Measurements from ENCODE around the gene ABLIM3. TPM values are rescaled to one million over a fixed set of nuclear protein-coding genes. Genes with fewer than 3 reads are reported as not detected.

The ABLIM3 gene
- total RNA-seq, 2 experiments from 2014 or later: not detected

DNA sequence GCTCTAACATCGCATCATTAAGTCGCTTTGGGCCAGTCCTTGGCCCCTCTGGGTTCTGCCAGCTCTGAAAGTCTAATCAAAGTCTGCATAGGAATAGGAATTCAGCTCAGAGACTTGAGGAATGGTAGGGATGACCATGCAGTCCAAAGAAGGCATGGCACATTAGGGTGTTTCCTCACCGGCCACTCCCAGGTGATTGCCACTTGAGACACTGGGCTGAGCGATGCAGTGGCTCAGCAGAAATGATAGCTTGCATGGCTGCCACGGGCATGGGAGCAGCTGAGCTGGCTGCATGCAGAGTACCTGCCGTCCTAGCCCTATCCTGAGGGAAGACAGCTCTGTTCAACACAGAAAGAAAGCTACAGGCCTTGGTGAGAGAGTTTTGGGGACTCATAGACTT, 159.1 kb downstream of the ABLIM3 start:
- POLR2A ChIA-PET: no interaction called here
- H3K79me2 ChIP-seq (ENCODE audit: insufficient read depth, low read depth, low read length): no peaks in the 10 kb centered on the region
- peaks cover 15% of the 10 kb centered on the region for H3K4me1 ChIP-seq (ENCODE audit: insufficient read depth, low read length, poor library complexity, severe bottlenecking)
- no TSS peak for BruUV-seq (replicated peaks)
- no peaks in the 10 kb centered on the region for H3K36me3 ChIP-seq (ENCODE audit: insufficient read depth, low read length)
- CTCF ChIA-PET (ENCODE audit: unreplicated experiment): no interaction called here
- no peaks in the 10 kb centered on the region for H3K9me3 ChIP-seq (ENCODE audit: low read length)
- H3K4me3 ChIP-seq (ENCODE audit: low read depth, low read length, poor library complexity, severe bottlenecking): no peak overlapping the region
- no peak for TF ChIP-seq EZH2phosphoT487 (IDR thresholded peaks at IDR 0.05; ENCODE audit: borderline replicate concordance, low read depth, low read length)
- TF ChIP-seq CTCF (conservative IDR thresholded peaks at IDR 0.05; ENCODE audit: low read length): no peak
- DNase-seq (ENCODE audit: low spot score): no peak
- H3K9me2 ChIP-seq (ENCODE audit: insufficient read depth, low read length): no peaks in the 10 kb centered on the region
- H4K20me1 ChIP-seq (ENCODE audit: insufficient read depth, low read length): no peaks in the 10 kb centered on the region
- H3K27ac ChIP-seq (ENCODE audit: low read depth, low read length, poor library complexity, severe bottlenecking): no peak overlapping the region
- no peak overlapping the region for H3K4me2 ChIP-seq (ENCODE audit: low read length)
- H2AFZ ChIP-seq (ENCODE audit: low read length): no peak overlapping the region
- intact Hi-C loops (cut with micrococcal nuclease; ENCODE audit: unreplicated experiment): no loop called here

DNA sequence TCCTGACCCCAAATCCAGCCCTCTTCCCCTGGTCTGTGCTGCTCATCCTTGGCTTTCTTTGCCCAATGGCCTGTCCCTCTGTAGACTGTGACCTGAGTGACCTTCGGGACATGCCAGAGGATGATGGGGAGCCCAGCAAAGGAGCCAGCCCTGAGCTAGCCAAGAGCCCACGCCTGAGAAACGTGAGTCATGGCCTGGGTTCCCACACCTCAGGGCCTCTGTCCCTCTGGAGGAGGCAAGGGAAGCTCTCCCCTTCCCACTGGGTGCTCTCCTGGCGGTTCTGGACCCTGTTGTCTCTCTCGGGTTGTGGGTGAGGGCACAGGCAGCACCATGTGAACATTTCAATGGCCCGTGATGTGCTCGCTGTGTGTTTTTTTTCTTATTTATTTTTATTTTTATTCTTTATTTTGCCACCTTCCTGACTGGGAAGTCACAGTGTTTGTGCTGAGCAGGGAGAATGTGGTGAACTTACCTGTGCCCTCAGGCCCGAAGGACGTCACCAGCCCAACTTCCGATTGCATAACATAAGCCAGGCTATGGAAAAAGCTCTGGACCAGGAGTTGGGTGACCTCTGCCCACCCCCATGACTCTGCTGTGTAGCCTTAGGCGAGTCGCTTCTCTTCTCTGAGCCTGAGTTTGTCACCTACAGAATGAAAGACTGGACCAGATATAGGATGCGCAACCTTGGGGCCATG, 159.9 kb downstream of the ABLIM3 start:
- POLR2A ChIA-PET: interaction anchor here (0.7 to 1.3 kb wide), 2 partner anchors 11 to 305 kb away, joined by 3 to 4 read pairs; no protein-coding TSS in a partner anchor
- Histone ChIP-seq H3K9me3 (ENCODE audit: low read length) (no peaks in the 10 kb centered on the region), H3K4me3 (ENCODE audit: low read depth, low read length, poor library complexity, severe bottlenecking) (no peak overlapping the region), H3K79me2 (ENCODE audit: insufficient read depth, low read depth, low read length) (no peaks in the 10 kb centered on the region), H3K27ac (ENCODE audit: low read depth, low read length, poor library complexity, severe bottlenecking) (no peak overlapping the region), H3K9me2 (ENCODE audit: insufficient read depth, low read length) (no peaks in the 10 kb centered on the region), H4K20me1 (ENCODE audit: insufficient read depth, low read length) (no peaks in the 10 kb centered on the region), H2AFZ (ENCODE audit: low read length) (no peak overlapping the region), H3K4me2 (ENCODE audit: low read length) (no peak overlapping the region), H3K4me1 (ENCODE audit: insufficient read depth, low read length, poor library complexity, severe bottlenecking) (peaks cover 8% of the 10 kb centered on the region), H3K36me3 (ENCODE audit: insufficient read depth, low read length) (no peaks in the 10 kb centered on the region)
- no TSS peak for BruUV-seq (replicated peaks)
- CTCF ChIA-PET (ENCODE audit: unreplicated experiment): no interaction called here
- DNase-seq (ENCODE audit: low spot score): no peak
- intact Hi-C loops (cut with micrococcal nuclease; ENCODE audit: unreplicated experiment): no loop called here
- TF ChIP-seq CTCF (conservative IDR thresholded peaks at IDR 0.05; ENCODE audit: low read length) (no peak), EZH2phosphoT487 (IDR thresholded peaks at IDR 0.05; ENCODE audit: borderline replicate concordance, low read depth, low read length) (no peak)

DNA sequence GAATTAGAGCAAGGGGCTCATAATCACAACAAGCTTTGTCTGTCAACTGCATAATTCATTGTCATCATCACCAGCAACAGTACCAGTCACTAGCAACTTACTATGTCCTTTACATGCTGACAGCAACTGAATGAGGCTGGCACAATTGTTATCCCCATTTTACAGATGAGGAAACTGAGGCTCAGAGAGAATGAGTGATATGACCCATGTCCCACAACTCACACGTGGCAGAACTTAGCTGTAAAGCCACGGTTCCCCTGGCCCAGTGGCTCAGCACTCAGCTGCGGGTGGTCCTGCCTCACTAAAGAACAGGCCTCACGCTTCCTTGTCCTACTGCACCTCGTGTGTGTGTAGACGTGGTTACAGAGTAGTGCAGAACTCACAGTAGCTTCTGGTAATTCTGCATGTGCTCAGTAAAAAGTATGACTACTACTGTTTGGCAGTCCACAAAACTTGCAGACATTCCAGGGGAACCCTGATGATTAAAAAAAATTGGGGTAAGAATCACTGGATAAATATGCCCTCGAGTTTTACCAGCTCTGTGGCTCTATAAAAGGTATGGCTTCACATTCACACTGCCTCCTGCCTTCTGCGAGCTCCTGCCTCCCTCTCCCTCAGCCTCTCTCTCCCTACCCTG, 160.6 kb downstream of the ABLIM3 start:
- H3K36me3 ChIP-seq (ENCODE audit: insufficient read depth, low read length): no peaks in the 10 kb centered on the region
- H3K4me3 ChIP-seq (ENCODE audit: low read depth, low read length, poor library complexity, severe bottlenecking): no peak overlapping the region
- TF ChIP-seq EZH2phosphoT487 (IDR thresholded peaks at IDR 0.05; ENCODE audit: borderline replicate concordance, low read depth, low read length) (no peak), CTCF (conservative IDR thresholded peaks at IDR 0.05; ENCODE audit: low read length) (no peak)
- no peak overlapping the region for H3K4me2 ChIP-seq (ENCODE audit: low read length)
- POLR2A ChIA-PET: interaction anchor here (0.7 to 1.3 kb wide), 2 partner anchors 10 to 304 kb away, joined by 3 to 4 read pairs; no protein-coding TSS in a partner anchor
- no TSS peak for BruUV-seq (replicated peaks)
- no peaks in the 10 kb centered on the region for H3K79me2 ChIP-seq (ENCODE audit: insufficient read depth, low read depth, low read length)
- intact Hi-C loops (cut with micrococcal nuclease; ENCODE audit: unreplicated experiment): no loop called here
- CTCF ChIA-PET (ENCODE audit: unreplicated experiment): no interaction called here
- H3K9me3 ChIP-seq (ENCODE audit: low read length): no peaks in the 10 kb centered on the region
- no peak overlapping the region for H2AFZ ChIP-seq (ENCODE audit: low read length)
- H4K20me1 ChIP-seq (ENCODE audit: insufficient read depth, low read length): no peaks in the 10 kb centered on the region
- DNase-seq (ENCODE audit: low spot score): no peak
- peaks cover 1% of the 10 kb centered on the region for H3K4me1 ChIP-seq (ENCODE audit: insufficient read depth, low read length, poor library complexity, severe bottlenecking)
- H3K9me2 ChIP-seq (ENCODE audit: insufficient read depth, low read length): no peaks in the 10 kb centered on the region
- H3K27ac ChIP-seq (ENCODE audit: low read depth, low read length, poor library complexity, severe bottlenecking): no peak overlapping the region

Measured in OCI-LY7 (cell line).